Stimulated activated CD8-positive, alpha-beta memory T cell treated with anti-CD3 and anti-CD28 coated beads, Interleukin-12 subunit alpha, Interleukin-12 subunit beta, amount 100 ng/mL, for 4 hours (primary cell): ENCODE data around the gene SHISAL1.

Source experiments
- DNase-seq: peaks from one replicate; pipeline ENCODE4 v3.0.0-alpha.2; 2020; ENCODE audit warnings: low read depth

The SHISAL1 gene

GRCh38 chr22:44301039-44301438, 11.7 kb downstream of the SHISAL1 start:
- DNase-seq, result no peak

GRCh38 chr22:44299124-44299523, 13.6 kb downstream of the SHISAL1 start:
- no peak for DNase-seq

- DNase-seq, result no peak
These were observed 14.2 kb downstream of the SHISAL1 start for GRCh38 chr22:44298406-44299091.

- no peak for DNase-seq
These were observed 15.2 kb downstream of the SHISAL1 start for GRCh38 chr22:44297470-44298061.

GRCh38 chr22:44295406-44295805, 17.3 kb downstream of the SHISAL1 start:
- DNase-seq, result no peak

- DNase-seq, result no peak
These were observed 18.9 kb downstream of the SHISAL1 start for GRCh38 chr22:44293876-44294275.

GRCh38 chr22:44293034-44293433, 19.7 kb downstream of the SHISAL1 start:
- DNase-seq, result no peak

- no peak for DNase-seq
These were observed 20.2 kb downstream of the SHISAL1 start for GRCh38 chr22:44292521-44292920.

GRCh38 chr22:44291674-44292360, 20.9 kb downstream of the SHISAL1 start:
- no peak for DNase-seq

GRCh38 chr22:44291265-44291664, 21.5 kb downstream of the SHISAL1 start:
- no peak for DNase-seq

- no peak for DNase-seq
These were observed 23.2 kb downstream of the SHISAL1 start for GRCh38 chr22:44289414-44290171.

- DNase-seq, result no peak
These were observed 23.8 kb downstream of the SHISAL1 start for GRCh38 chr22:44288913-44289312.

- DNase-seq, result no peak
These were observed 25.0 kb downstream of the SHISAL1 start for GRCh38 chr22:44287741-44288140.

- no peak for DNase-seq
These were observed 25.5 kb downstream of the SHISAL1 start for GRCh38 chr22:44287121-44287693.

- no peak for DNase-seq
These were observed 26.1 kb downstream of the SHISAL1 start for GRCh38 chr22:44286646-44287045.

GRCh38 chr22:44284711-44285110, 28.0 kb downstream of the SHISAL1 start:
- DNase-seq, result no peak

GRCh38 chr22:44281768-44282637, 30.7 kb downstream of the SHISAL1 start:
- DNase-seq, result no peak

- no peak for DNase-seq
These were observed 32.0 kb downstream of the SHISAL1 start for GRCh38 chr22:44280665-44281188.

GRCh38 chr22:44279069-44279360, 33.7 kb downstream of the SHISAL1 start:
- DNase-seq, result no peak

- DNase-seq, result no peak
These were observed 34.3 kb downstream of the SHISAL1 start for GRCh38 chr22:44278243-44279068.
